A549 (cell line): Measurements from ENCODE around the gene SCYL1.
A peak's percentile ranks its signal among the peaks of the same experiment; 100 is the strongest.

ENCODE experiments used
- TF ChIP-seq, protein P1 (sequence below): fragments of 150-350 bp; IDR thresholded peaks from 2 replicates; pipeline ENCODE4 v1.6.1; 2014; ENCODE audit warnings: low read depth, mild to moderate bottlenecking, low read length
- TF ChIP-seq, protein P2 (sequence below): fragments of 200-600 bp; sonication (generic); IDR thresholded peaks from 2 replicates; pipeline ENCODE4 v1.6.1; 2016; ENCODE audit warnings: antibody characterized with exemption, mild to moderate bottlenecking, moderate library complexity

DNA sequence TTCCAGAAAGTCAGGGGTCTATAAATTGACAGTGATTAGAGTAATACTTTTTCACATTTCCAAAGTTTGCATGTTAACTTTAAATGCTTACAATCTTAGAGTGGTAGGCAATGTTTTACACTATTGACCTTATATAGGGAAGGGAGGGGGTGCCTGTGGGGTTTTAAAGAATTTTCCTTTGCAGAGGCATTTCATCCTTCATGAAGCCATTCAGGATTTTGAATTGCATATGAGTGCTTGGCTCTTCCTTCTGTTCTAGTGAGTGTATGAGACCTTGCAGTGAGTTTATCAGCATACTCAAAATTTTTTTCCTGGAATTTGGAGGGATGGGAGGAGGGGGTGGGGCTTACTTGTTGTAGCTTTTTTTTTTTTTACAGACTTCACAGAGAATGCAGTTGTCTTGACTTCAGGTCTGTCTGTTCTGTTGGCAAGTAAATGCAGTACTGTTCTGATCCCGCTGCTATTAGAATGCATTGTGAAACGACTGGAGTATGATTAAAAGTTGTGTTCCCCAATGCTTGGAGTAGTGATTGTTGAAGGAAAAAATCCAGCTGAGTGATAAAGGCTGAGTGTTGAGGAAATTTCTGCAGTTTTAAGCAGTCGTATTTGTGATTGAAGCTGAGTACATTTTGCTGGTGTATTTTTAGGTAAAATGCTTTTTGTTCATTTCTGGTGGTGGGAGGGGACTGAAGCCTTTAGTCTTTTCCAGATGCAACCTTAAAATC is 20.8 kb upstream of the SCYL1 start:
- TF ChIP-seq, protein P1, sequence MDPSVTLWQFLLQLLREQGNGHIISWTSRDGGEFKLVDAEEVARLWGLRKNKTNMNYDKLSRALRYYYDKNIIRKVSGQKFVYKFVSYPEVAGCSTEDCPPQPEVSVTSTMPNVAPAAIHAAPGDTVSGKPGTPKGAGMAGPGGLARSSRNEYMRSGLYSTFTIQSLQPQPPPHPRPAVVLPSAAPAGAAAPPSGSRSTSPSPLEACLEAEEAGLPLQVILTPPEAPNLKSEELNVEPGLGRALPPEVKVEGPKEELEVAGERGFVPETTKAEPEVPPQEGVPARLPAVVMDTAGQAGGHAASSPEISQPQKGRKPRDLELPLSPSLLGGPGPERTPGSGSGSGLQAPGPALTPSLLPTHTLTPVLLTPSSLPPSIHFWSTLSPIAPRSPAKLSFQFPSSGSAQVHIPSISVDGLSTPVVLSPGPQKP: no peak
- TF ChIP-seq, protein P2, sequence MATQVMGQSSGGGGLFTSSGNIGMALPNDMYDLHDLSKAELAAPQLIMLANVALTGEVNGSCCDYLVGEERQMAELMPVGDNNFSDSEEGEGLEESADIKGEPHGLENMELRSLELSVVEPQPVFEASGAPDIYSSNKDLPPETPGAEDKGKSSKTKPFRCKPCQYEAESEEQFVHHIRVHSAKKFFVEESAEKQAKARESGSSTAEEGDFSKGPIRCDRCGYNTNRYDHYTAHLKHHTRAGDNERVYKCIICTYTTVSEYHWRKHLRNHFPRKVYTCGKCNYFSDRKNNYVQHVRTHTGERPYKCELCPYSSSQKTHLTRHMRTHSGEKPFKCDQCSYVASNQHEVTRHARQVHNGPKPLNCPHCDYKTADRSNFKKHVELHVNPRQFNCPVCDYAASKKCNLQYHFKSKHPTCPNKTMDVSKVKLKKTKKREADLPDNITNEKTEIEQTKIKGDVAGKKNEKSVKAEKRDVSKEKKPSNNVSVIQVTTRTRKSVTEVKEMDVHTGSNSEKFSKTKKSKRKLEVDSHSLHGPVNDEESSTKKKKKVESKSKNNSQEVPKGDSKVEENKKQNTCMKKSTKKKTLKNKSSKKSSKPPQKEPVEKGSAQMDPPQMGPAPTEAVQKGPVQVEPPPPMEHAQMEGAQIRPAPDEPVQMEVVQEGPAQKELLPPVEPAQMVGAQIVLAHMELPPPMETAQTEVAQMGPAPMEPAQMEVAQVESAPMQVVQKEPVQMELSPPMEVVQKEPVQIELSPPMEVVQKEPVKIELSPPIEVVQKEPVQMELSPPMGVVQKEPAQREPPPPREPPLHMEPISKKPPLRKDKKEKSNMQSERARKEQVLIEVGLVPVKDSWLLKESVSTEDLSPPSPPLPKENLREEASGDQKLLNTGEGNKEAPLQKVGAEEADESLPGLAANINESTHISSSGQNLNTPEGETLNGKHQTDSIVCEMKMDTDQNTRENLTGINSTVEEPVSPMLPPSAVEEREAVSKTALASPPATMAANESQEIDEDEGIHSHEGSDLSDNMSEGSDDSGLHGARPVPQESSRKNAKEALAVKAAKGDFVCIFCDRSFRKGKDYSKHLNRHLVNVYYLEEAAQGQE: peak; percentile 45
